PC-3 (cell line): ENCODE results near the gene ABCA3.

ENCODE experiments used
- CTCF ChIP-seq: fragments of 300-600 bp; sonication (generic); conservative IDR thresholded peaks from 2 replicates; pipeline ENCODE4 v1.5.1; 2017; ENCODE audit warnings: antibody characterized with exemption, low read depth, mild to moderate bottlenecking, low read length
- EZH2 ChIP-seq: fragments of 300-600 bp; sonication (generic); IDR thresholded peaks from one replicate; pipeline ENCODE4 v1.6.1; 2017; ENCODE audit warnings: antibody characterized with exemption, mild to moderate bottlenecking, low read length; ENCODE audit not compliant: unreplicated experiment
- EZH2phosphoT487 ChIP-seq: fragments of 300-600 bp; sonication (generic); IDR thresholded peaks from 2 replicates; pipeline ENCODE4 v1.6.1; 2018; ENCODE audit warnings: mild to moderate bottlenecking, antibody characterized with exemption, low read length, borderline replicate concordance

GRCh38 chr16:2295056-2295798 lies 45.3 kb downstream of the ABCA3 start:
- TF ChIP-seq EZH2: no peak
- no peak for TF ChIP-seq EZH2phosphoT487
- TF ChIP-seq CTCF: no peak
